ENCODE results near the gene CLSTN2. TPM values are rescaled to one million over a fixed set of nuclear protein-coding genes. Genes with fewer than 3 reads are reported as not detected.
A peak's percentile ranks its signal among the peaks of the same experiment; 100 is the strongest.

The CLSTN2 gene
- total RNA-seq, 1 experiment from 2014 or later, result not detected

DNA sequence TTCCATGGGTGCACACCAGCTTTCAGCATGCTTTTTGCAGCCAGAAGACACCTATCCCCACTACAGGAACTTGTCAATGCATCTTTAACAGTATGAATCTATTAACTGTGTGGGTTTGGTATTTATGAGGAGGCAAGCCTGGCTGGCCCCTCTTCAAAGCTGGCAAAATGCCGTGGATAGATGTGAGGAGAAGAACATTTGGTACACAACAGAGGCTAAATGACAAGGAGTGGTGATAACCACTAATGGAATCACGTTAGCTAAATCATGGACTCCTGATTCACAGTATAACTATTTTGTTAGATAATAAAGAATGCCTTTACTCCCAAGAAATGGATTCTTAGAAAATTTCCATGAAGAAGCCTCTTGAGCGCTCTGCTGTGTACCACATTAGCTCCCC lies 187.2 kb downstream of the CLSTN2 start:
- H3K4me1 ChIP-seq (replicated peaks; ENCODE audit: insufficient read depth), result no peaks in the 10 kb centered on the region
- no peaks in the 10 kb centered on the region for H4K20me1 ChIP-seq (ENCODE audit: insufficient read depth)
- H3K9me3 ChIP-seq (ENCODE audit: insufficient read depth, low read depth), result no peaks in the 10 kb centered on the region
- no peaks in the 10 kb centered on the region for H3K9me2 ChIP-seq (ENCODE audit: insufficient read depth)
- no peak overlapping the region for H2AFZ ChIP-seq
- ChIA-PET CTCF (no interaction called here), POLR2A (ENCODE audit: unreplicated experiment) (no interaction called here)
- no TSS peak for BruUV-seq (replicated peaks)
- H3K36me3 ChIP-seq (ENCODE audit: low read depth), result no peaks in the 10 kb centered on the region
- no peaks in the 10 kb centered on the region; the same call in none of the 2 replicates for H3K27me3 ChIP-seq (ENCODE audit: insufficient read depth, low read depth)
- no peaks in the 10 kb centered on the region for H3F3A ChIP-seq (ENCODE audit: insufficient read depth, low read depth)
- no peak overlapping the region for H3K4me2 ChIP-seq
- no peak overlapping the region for H3K27ac ChIP-seq
- TF ChIP-seq CTCF (conservative IDR thresholded peaks at IDR 0.05) (no peak), EZH2 (IDR thresholded peaks at IDR 0.05; ENCODE audit: low read depth) (no peak)
- H3K4me3 ChIP-seq, result no peak overlapping the region
- H3K79me2 ChIP-seq (ENCODE audit: low read depth), result no peaks in the 10 kb centered on the region
- intact Hi-C loops (cut with micrococcal nuclease; ENCODE audit: unreplicated experiment), result loop anchor here (10.0 kb wide), 1 partner anchor 743 kb away; no protein-coding TSS in a partner anchor
- DNase-seq, result no peak

GRCh38 chr3:140128217-140128616 lies 193.2 kb downstream of the CLSTN2 start:
- no peaks in the 10 kb centered on the region for H3K9me3 ChIP-seq (ENCODE audit: insufficient read depth, low read depth)
- BruUV-seq (replicated peaks), result no TSS peak
- TF ChIP-seq EZH2 (IDR thresholded peaks at IDR 0.05; ENCODE audit: low read depth), result no peak
- TF ChIP-seq CTCF (conservative IDR thresholded peaks at IDR 0.05), result no peak
- no peaks in the 10 kb centered on the region for H3K4me1 ChIP-seq (replicated peaks; ENCODE audit: insufficient read depth)
- H3K36me3 ChIP-seq (ENCODE audit: low read depth), result no peaks in the 10 kb centered on the region
- no peaks in the 10 kb centered on the region for H3F3A ChIP-seq (ENCODE audit: insufficient read depth, low read depth)
- ChIA-PET CTCF (no interaction called here), POLR2A (ENCODE audit: unreplicated experiment) (no interaction called here)
- H3K27ac ChIP-seq, result no peak overlapping the region
- no peak overlapping the region for H3K4me2 ChIP-seq
- H3K27me3 ChIP-seq (ENCODE audit: insufficient read depth, low read depth), result no peaks in the 10 kb centered on the region
- H4K20me1 ChIP-seq (ENCODE audit: insufficient read depth), result no peaks in the 10 kb centered on the region
- H3K79me2 ChIP-seq (ENCODE audit: low read depth), result no peaks in the 10 kb centered on the region
- H3K9me2 ChIP-seq (ENCODE audit: insufficient read depth), result no peaks in the 10 kb centered on the region
- H2AFZ ChIP-seq, result no peak overlapping the region
- no peak for DNase-seq
- no peak overlapping the region for H3K4me3 ChIP-seq
- intact Hi-C loops (cut with micrococcal nuclease; ENCODE audit: unreplicated experiment), result loop anchor here (1.0 to 10.0 kb wide), 2 partner anchors 609 to 737 kb away; no protein-coding TSS in a partner anchor

DNA sequence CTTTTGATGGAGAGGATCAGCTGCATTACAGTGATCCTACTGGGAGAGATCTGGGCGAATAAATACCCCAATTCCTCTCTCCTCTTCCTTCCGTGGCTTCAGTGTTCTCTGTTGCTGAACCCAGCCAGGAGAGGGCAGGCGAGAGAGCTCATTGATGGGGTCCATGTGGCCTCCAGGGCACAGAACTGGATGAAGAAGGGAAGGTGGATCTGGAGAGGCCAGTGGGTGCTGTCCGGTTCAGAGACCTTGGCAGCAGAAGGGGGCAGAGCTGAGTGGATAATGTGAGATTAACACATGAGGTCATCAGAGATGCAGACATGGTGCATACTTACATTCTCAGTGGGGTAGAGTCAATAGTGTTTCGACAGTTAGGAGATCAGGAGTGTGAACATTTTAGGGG lies 193.6 kb downstream of the CLSTN2 start:
- Histone ChIP-seq H3K27me3 (ENCODE audit: insufficient read depth, low read depth) (no peaks in the 10 kb centered on the region), H3K9me3 (ENCODE audit: insufficient read depth, low read depth) (no peaks in the 10 kb centered on the region), H4K20me1 (ENCODE audit: insufficient read depth) (no peaks in the 10 kb centered on the region), H3K4me3 (no peak overlapping the region), H3K9me2 (ENCODE audit: insufficient read depth) (no peaks in the 10 kb centered on the region), H3K79me2 (ENCODE audit: low read depth) (no peaks in the 10 kb centered on the region), H3F3A (ENCODE audit: insufficient read depth, low read depth) (no peaks in the 10 kb centered on the region), H3K27ac (no peak overlapping the region), H3K4me2 (no peak overlapping the region), H2AFZ (no peak overlapping the region), H3K4me1 (replicated peaks; ENCODE audit: insufficient read depth) (no peaks in the 10 kb centered on the region), H3K36me3 (ENCODE audit: low read depth) (no peaks in the 10 kb centered on the region)
- POLR2A ChIA-PET (ENCODE audit: unreplicated experiment), result no interaction called here
- DNase-seq, result peak in 1 of 2 experiments; percentile 29
- no TSS peak for BruUV-seq (replicated peaks)
- TF ChIP-seq EZH2 (IDR thresholded peaks at IDR 0.05; ENCODE audit: low read depth) (no peak), CTCF (conservative IDR thresholded peaks at IDR 0.05) (peak; percentile 69)
- intact Hi-C loops (cut with micrococcal nuclease; ENCODE audit: unreplicated experiment), result loop anchor here (1.0 to 10.0 kb wide), 2 partner anchors 609 to 736 kb away; no protein-coding TSS in a partner anchor
- CTCF ChIA-PET, result interaction anchor here (0.6 kb wide), 1 partner anchor 19 kb away, joined by 3 read pairs; no protein-coding TSS in a partner anchor

Measured in PC-9 (cell line).